ENCODE measurements around the gene TRIP6. TPM values are rescaled to one million over a fixed set of nuclear protein-coding genes. Genes with fewer than 3 reads are reported as not detected.
A peak's percentile ranks its signal among the peaks of the same experiment; 100 is the strongest.

Gene TRIP6
- 54.0 and 57.5 TPM in 2 replicates for total RNA-seq
- 70.3 and 98.9 TPM in 2 replicates for polyA plus RNA-seq

- H3K27me3 ChIP-seq, result no peaks in the 10 kb centered on the region
- H3K4me3 ChIP-seq, result peak within 1 kb of the TSS; percentile 82
- no peaks in the 10 kb centered on the region for H3K36me3 ChIP-seq (replicated peaks; ENCODE audit: insufficient read depth, low read depth)
- peak; percentile 93 for DNase-seq (ENCODE audit: low spot score)
- peak within 1 kb of the TSS; percentile 20 for H2AFZ ChIP-seq
- no peaks in the 10 kb centered on the region for H4K20me1 ChIP-seq (ENCODE audit: insufficient read depth, poor library complexity, severe bottlenecking)
- peak within 1 kb of the TSS; percentile 93 for H3K27ac ChIP-seq
- H3K9me2 ChIP-seq (replicated peaks; ENCODE audit: insufficient read depth), result no peaks in the 10 kb centered on the region
- H3K9me3 ChIP-seq (ENCODE audit: low read depth), result no peaks in the 10 kb centered on the region
- H3K4me1 ChIP-seq (ENCODE audit: insufficient read depth), result peaks cover 14% of the 10 kb centered on the region
- peaks cover 33% of the 10 kb centered on the region for H3K79me2 ChIP-seq
- H3K4me2 ChIP-seq, result peak within 1 kb of the TSS; percentile 99
- TF ChIP-seq EZH2 (IDR thresholded peaks at IDR 0.05; ENCODE audit: borderline replicate concordance) (no peak), EZH2phosphoT487 (IDR thresholded peaks at IDR 0.05; ENCODE audit: low read depth, severe bottlenecking, unreplicated experiment) (no peak), CTCF (IDR thresholded peaks at IDR 0.05; ENCODE audit: poor library complexity) (no peak)
- 2% methylated on average over 34 of the region's 42 CpGs for WGBS (ENCODE audit: low lambda C conversion rate, missing lambda C conversion rate)
These were observed at the start of gene TRIP6 for GRCh38 chr7:100867040-100867775. TSS of gene TRIP6 (plus strand) at chr7:100867387. CDS start at chr7:100867498, 111 bp downstream.

GRCh38 chr7:100818366-100818765, 48.8 kb upstream of the TRIP6 start:
- Histone ChIP-seq H3K79me2 (peaks cover 19% of the 10 kb centered on the region), H2AFZ (no peak overlapping the region), H3K36me3 (replicated peaks; ENCODE audit: insufficient read depth, low read depth) (no peaks in the 10 kb centered on the region)

GRCh38 chr7:100818825-100819224, 48.4 kb upstream of the TRIP6 start:
- H3K27ac ChIP-seq, result no peak overlapping the region
- WGBS (ENCODE audit: low lambda C conversion rate, missing lambda C conversion rate), result 94% methylated on average over 6 of the region's 6 CpGs
- no peak overlapping the region for H3K4me2 ChIP-seq
- H2AFZ ChIP-seq, result no peak overlapping the region
- no peaks in the 10 kb centered on the region for H3K36me3 ChIP-seq (replicated peaks; ENCODE audit: insufficient read depth, low read depth)
- no peaks in the 10 kb centered on the region for H3K4me1 ChIP-seq (ENCODE audit: insufficient read depth)
- peaks cover 12% of the 10 kb centered on the region for H4K20me1 ChIP-seq (ENCODE audit: insufficient read depth, poor library complexity, severe bottlenecking)
- no peak for TF ChIP-seq CTCF (IDR thresholded peaks at IDR 0.05; ENCODE audit: poor library complexity)
- TF ChIP-seq EZH2 (IDR thresholded peaks at IDR 0.05; ENCODE audit: borderline replicate concordance), result no peak
- no peak for TF ChIP-seq EZH2phosphoT487 (IDR thresholded peaks at IDR 0.05; ENCODE audit: low read depth, severe bottlenecking, unreplicated experiment)
- no peak overlapping the region for H3K4me3 ChIP-seq
- peaks cover 24% of the 10 kb centered on the region for H3K79me2 ChIP-seq
- DNase-seq (ENCODE audit: low spot score), result no peak
- no peaks in the 10 kb centered on the region for H3K9me2 ChIP-seq (replicated peaks; ENCODE audit: insufficient read depth)
- no peaks in the 10 kb centered on the region for H3K27me3 ChIP-seq
- no peaks in the 10 kb centered on the region for H3K9me3 ChIP-seq (ENCODE audit: low read depth)

More at GRCh38 chr7:100818366-100818765, 48.8 kb upstream of the TRIP6 start:
- Histone ChIP-seq H3K4me2 (no peak overlapping the region), H3K9me3 (ENCODE audit: low read depth) (no peaks in the 10 kb centered on the region), H3K9me2 (replicated peaks; ENCODE audit: insufficient read depth) (no peaks in the 10 kb centered on the region), H3K4me1 (ENCODE audit: insufficient read depth) (no peaks in the 10 kb centered on the region), H4K20me1 (ENCODE audit: insufficient read depth, poor library complexity, severe bottlenecking) (peaks cover 8% of the 10 kb centered on the region), H3K27ac (no peak overlapping the region), H3K27me3 (no peaks in the 10 kb centered on the region), H3K4me3 (no peak overlapping the region)
- no peak for TF ChIP-seq CTCF (IDR thresholded peaks at IDR 0.05; ENCODE audit: poor library complexity)
- TF ChIP-seq EZH2 (IDR thresholded peaks at IDR 0.05; ENCODE audit: borderline replicate concordance), result no peak
- TF ChIP-seq EZH2phosphoT487 (IDR thresholded peaks at IDR 0.05; ENCODE audit: low read depth, severe bottlenecking, unreplicated experiment), result no peak
- 98% methylated on average over 9 of the region's 9 CpGs for WGBS (ENCODE audit: low lambda C conversion rate, missing lambda C conversion rate)
- no peak for DNase-seq (ENCODE audit: low spot score)
